Lung (tissue), 12 donors: ENCODE measurements around the gene ZNF362. TPM values are rescaled to one million over a fixed set of nuclear protein-coding genes. Genes with fewer than 3 reads are reported as not detected.

Source experiments
- ATAC-seq: fragments of 200-7000 bp; cut with Tn5 transposase; one replicate; pipeline ENCODE4 v1.9.1; 2020; ENCODE audit warnings: moderate number of reproducible peaks; ENCODE audit not compliant: insufficient read depth, low FRiP score
- DNase-seq, 3 donors: peaks; one replicate each; pipeline ENCODE4 v3.0.0-alpha.2; 2013 to 2017
- H3K27ac ChIP-seq, 2 donors: one replicate each; pipeline ENCODE4 v1.5.1; 2013; ENCODE audit warnings: mild to moderate bottlenecking in 2 of 2, moderate library complexity in 2 of 2, control low read depth in 1 of 2, inconsistent platforms in 1 of 2, low read depth in 1 of 2, low read length in 1 of 2
- H3K27me3 ChIP-seq, 3 donors: one replicate each; pipeline ENCODE4 v1.5.1; 2013; ENCODE audit warnings: low read length in 2 of 3; ENCODE audit not compliant: control insufficient read depth in 3 of 3, insufficient read depth in 3 of 3
- H3K36me3 ChIP-seq, 4 donors: one replicate each; pipeline ENCODE4 v1.5.1; 2013; ENCODE audit warnings: low read length in 4 of 4, mild to moderate bottlenecking in 1 of 4, moderate library complexity in 1 of 4; ENCODE audit not compliant: control insufficient read depth in 4 of 4, insufficient read depth in 4 of 4
- H3K4me1 ChIP-seq, 5 donors: one replicate each; pipeline ENCODE4 v1.5.1; 2013; ENCODE audit warnings: low read length in 5 of 5, mild to moderate bottlenecking in 2 of 5, moderate library complexity in 1 of 5; ENCODE audit not compliant: control insufficient read depth in 5 of 5, insufficient read depth in 5 of 5
- H3K4me3 ChIP-seq: one replicate; pipeline ENCODE4 v1.5.1; 2013; ENCODE audit warnings: mild to moderate bottlenecking, control low read depth, moderate library complexity
- H3K9ac ChIP-seq, 2 donors: one replicate each; pipeline ENCODE4 v1.5.1; 2013; ENCODE audit warnings: low read length in 2 of 2, control low read depth in 1 of 2; ENCODE audit not compliant: insufficient read depth in 1 of 2
- H3K9me3 ChIP-seq, 4 donors: one replicate each; pipeline ENCODE4 v1.5.1; 2013; ENCODE audit warnings: low read length in 3 of 4, mild to moderate bottlenecking in 1 of 4, moderate library complexity in 1 of 4; ENCODE audit not compliant: control insufficient read depth in 4 of 4, insufficient read depth in 3 of 4
- CTCF ChIP-seq: IDR thresholded peaks from 2 replicates; pipeline ENCODE4 v1.5.1; 2012; ENCODE audit warnings: mild to moderate bottlenecking; ENCODE audit errors: control extremely low read depth, extremely low read depth
- WGBS, 2 donors: extraction: QIAGEN DNeasy Blood & Tissue Kit; methylation state at CpG; one replicate each; pipeline ENCODE4 v1.1.7; 2013; 5-methylcytosine and 5-hydroxymethylcytosine counted together
- polyA plus RNA-seq, 2 donors: library from polyadenylated mRNA; stranded (reverse); fragments of 200-250 nt; gene quantifications; one replicate each; pipeline ENCODE4 v1.2.1, GENCODE V29; 2013
- total RNA-seq, 2 donors: library from RNA; depleted of rRNA in 1 of 2; stranded (reverse); fragments of >200 nt in 1 of 2; gene quantifications; one replicate each; pipeline ENCODE4 v1.2.1, GENCODE V29; 2014 to 2021
- donor health status: control.
- donor health status: control.
- donor health status: Bipolar disorder and iron deficiency.
- donor health status: healthy.
- donor health status: DM: yes; HTN: yes; CAD: no.

Gene ZNF362
- total and polyA plus RNA-seq, 4 donors, result 10.2 to 35.0 (median 16.5) TPM

GRCh38 chr1:33296824-33297223, 40.5 kb downstream of the ZNF362 start:
- DNase-seq (no peak), ATAC-seq (no peak)
- WGBS, 2 donors, result 72 to 95% methylated on average over 4 of the region's 4 CpGs
- no peaks in the 10 kb centered on the region for H3K27me3 ChIP-seq
- H3K9me3 ChIP-seq, result no peaks in the 10 kb centered on the region
- no peak overlapping the region for H3K27ac ChIP-seq
- no peak overlapping the region for H3K9ac ChIP-seq
- TF ChIP-seq CTCF, result no peak
- H3K4me1 ChIP-seq, result peaks cover 5 to 20% (median 12%) of the 10 kb centered on the region in 5 donors
- peaks cover 0 to 42% (median 27%) of the 10 kb centered on the region in 4 donors for H3K36me3 ChIP-seq
- H3K4me3 ChIP-seq, result no peak overlapping the region

- TF ChIP-seq CTCF, result no peak
- H3K4me3 ChIP-seq, result no peak overlapping the region
- H3K4me1 ChIP-seq, result peaks cover 5 to 20% (median 12%) of the 10 kb centered on the region in 5 donors
- no peak overlapping the region for H3K9ac ChIP-seq
- H3K27me3 ChIP-seq, result no peaks in the 10 kb centered on the region
- ATAC-seq, result no peak
- H3K9me3 ChIP-seq, result no peaks in the 10 kb centered on the region
- 93 to 95% methylated on average over 4 of the region's 4 CpGs for WGBS, 2 donors
- H3K36me3 ChIP-seq, result peaks cover 0 to 42% (median 25%) of the 10 kb centered on the region in 4 donors
- DNase-seq, result no peak
- H3K27ac ChIP-seq, result peak overlapping the region in 1 of 2 donors; percentile 2
Measured at GRCh38 chr1:33297911-33298622, 41.8 kb downstream of the ZNF362 start.

DNA sequence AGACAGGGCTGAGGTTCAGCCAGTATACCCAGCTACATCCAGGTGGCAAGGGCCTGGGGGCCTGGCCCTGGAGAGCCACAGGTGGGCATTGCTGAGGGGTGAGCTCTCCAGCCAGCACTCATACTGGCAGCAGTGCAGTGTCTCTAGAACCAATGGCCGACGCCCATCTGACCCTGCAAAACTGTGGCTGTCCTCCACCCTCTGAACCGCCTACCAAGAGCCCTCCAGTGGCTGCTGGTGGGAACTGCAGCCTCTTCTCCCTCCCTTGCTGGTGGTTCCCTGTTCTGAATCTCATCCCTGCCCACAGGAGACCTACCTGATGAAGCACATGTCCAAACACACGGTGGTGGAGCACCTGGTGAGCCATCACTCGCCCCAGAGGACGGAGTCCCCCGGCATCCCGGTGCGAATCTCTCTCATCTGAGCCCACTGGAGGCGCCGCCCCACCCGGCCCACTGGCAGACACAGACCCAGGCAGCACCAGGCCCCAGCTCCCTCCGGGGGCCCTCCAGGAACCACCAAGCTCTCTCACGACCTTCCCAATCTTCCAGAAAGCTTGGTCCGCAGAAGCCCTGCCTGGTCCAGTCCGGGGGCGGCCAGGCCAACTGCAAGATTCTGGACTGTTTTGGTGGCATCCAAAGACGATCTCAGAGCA, 42.5 kb downstream of the ZNF362 start:
- H3K36me3 ChIP-seq, result peaks cover 0 to 36% (median 22%) of the 10 kb centered on the region in 4 donors
- no peaks in the 10 kb centered on the region for H3K9me3 ChIP-seq
- DNase-seq (peak; percentile 54 to 61 (median 59)), ATAC-seq (peak; percentile 67)
- H3K27me3 ChIP-seq, result no peaks in the 10 kb centered on the region
- peaks cover 5 to 20% (median 12%) of the 10 kb centered on the region in 5 donors for H3K4me1 ChIP-seq
- WGBS, 2 donors, result 73 to 84% methylated on average over 18 of the region's 18 CpGs
- no peak overlapping the region for H3K4me3 ChIP-seq
- H3K9ac ChIP-seq, result no peak overlapping the region
- TF ChIP-seq CTCF, result peak; percentile 54
- H3K27ac ChIP-seq, result peak overlapping the region in 1 of 2 donors; percentile 2
